ENCODE results near the gene NUP88.

- TF ChIP-seq POLR2AphosphoS5 (IDR thresholded peaks at IDR 0.05; ENCODE audit: low read depth, low read length) = no peak
- TF ChIP-seq SIN3A (IDR thresholded peaks at IDR 0.05; ENCODE audit: borderline replicate concordance, insufficient read depth, low read length) = no peak
- TF ChIP-seq TAF1 (IDR thresholded peaks at IDR 0.05; ENCODE audit: borderline replicate concordance, insufficient read depth, low read length) = no peak
These were observed 48.6 kb upstream of the NUP88 start for GRCh38 chr17:5468075-5468473.

Data from PFSK-1 (cell line).